HG02970 (cell line): ENCODE measurements around the gene IL17C.
"Not testable (repeated sequence)": the region's sequence is repeated elsewhere in the genome, so short reads cannot be mapped to it uniquely, and the experiment has no call there.

Source experiments
- ATAC-seq: cut with Tn5 transposase; IDR thresholded peaks from one replicate; pipeline ENCODE4 v1.9.1; 2021; ENCODE audit warnings: mild to moderate bottlenecking, moderate library complexity, moderate number of reproducible peaks; ENCODE audit not compliant: unreplicated experiment, low FRiP score

IL17C gene

GRCh38 chr16:88655053-88655732, 16.8 kb downstream of the IL17C start:
- no peak for ATAC-seq

- ATAC-seq: no peak
Measured at GRCh38 chr16:88655733-88656281, 17.4 kb downstream of the IL17C start.

- ATAC-seq: no peak
Measured at GRCh38 chr16:88656291-88656980, 18.1 kb downstream of the IL17C start.

GRCh38 chr16:88657371-88657770, 19.0 kb downstream of the IL17C start:
- ATAC-seq: no peak

- no peak for ATAC-seq
Measured at GRCh38 chr16:88658714-88659113, 20.3 kb downstream of the IL17C start.

GRCh38 chr16:88659160-88659559, 20.8 kb downstream of the IL17C start:
- ATAC-seq: no peak

GRCh38 chr16:88661468-88661867, 23.1 kb downstream of the IL17C start:
- ATAC-seq: no peak

GRCh38 chr16:88662222-88662842, 24.0 kb downstream of the IL17C start:
- peak; percentile 0 for ATAC-seq

GRCh38 chr16:88662843-88663606, 24.7 kb downstream of the IL17C start, which contains the start of gene MVD:
MVD (minus strand) TSS chr16:88663091; CDS start chr16:88663080, 11 bp downstream.
- ATAC-seq: peak; percentile 93

GRCh38 chr16:88665148-88665547, 26.8 kb downstream of the IL17C start:
- no peak for ATAC-seq

GRCh38 chr16:88665570-88665969, 27.2 kb downstream of the IL17C start:
- ATAC-seq: no peak

GRCh38 chr16:88667461-88667860, 29.1 kb downstream of the IL17C start:
- ATAC-seq: no peak

- ATAC-seq: not testable (repeated sequence)
Measured at GRCh38 chr16:88669493-88669892, 31.1 kb downstream of the IL17C start.

- ATAC-seq: no peak
Measured at GRCh38 chr16:88669980-88670379, 31.6 kb downstream of the IL17C start.

GRCh38 chr16:88671806-88672205, 33.4 kb downstream of the IL17C start:
- no peak for ATAC-seq

GRCh38 chr16:88672776-88673175, 34.4 kb downstream of the IL17C start:
- ATAC-seq: no peak

- ATAC-seq: no peak
Measured at GRCh38 chr16:88673716-88674379, 35.5 kb downstream of the IL17C start.

- ATAC-seq: no peak
Measured at GRCh38 chr16:88676502-88677242, 38.3 kb downstream of the IL17C start.

GRCh38 chr16:88677721-88678120, 39.3 kb downstream of the IL17C start:
- ATAC-seq: no peak
